Hepatocyte (in vitro differentiated cells): Measurements from ENCODE around the gene ARHGEF40. TPM values are rescaled to one million over a fixed set of nuclear protein-coding genes. Genes with fewer than 3 reads are reported as not detected.

Experiments used
- DNase-seq: peaks from one replicate; pipeline ENCODE4 v3.0.0-alpha.2; 2016; ENCODE audit warnings: low spot score
- H2AFZ ChIP-seq: fragments of 200-600 bp; sonication (generic); 2 replicates; pipeline ENCODE4 v1.6.0; 2016; ENCODE audit warnings: antibody characterized with exemption, mild to moderate bottlenecking
- H3K27ac ChIP-seq: fragments of 200-600 bp; sonication (generic); 2 replicates; pipeline ENCODE4 v1.5.1; 2016; ENCODE audit warnings: mild to moderate bottlenecking
- H3K27me3 ChIP-seq: fragments of 200-600 bp; sonication (generic); 2 replicates; pipeline ENCODE4 v1.6.1; 2016
- H3K36me3 ChIP-seq: fragments of 200-600 bp; sonication (generic); replicated peaks from 2 replicates; pipeline ENCODE4 v1.5.1; 2016; ENCODE audit warnings: low read depth; ENCODE audit not compliant: insufficient read depth
- H3K4me1 ChIP-seq: fragments of 200-600 bp; sonication (generic); 2 replicates; pipeline ENCODE4 v1.5.1; 2016; ENCODE audit warnings: mild to moderate bottlenecking, moderate library complexity; ENCODE audit not compliant: insufficient read depth
- H3K4me2 ChIP-seq: fragments of 200-600 bp; sonication (generic); 2 replicates; pipeline ENCODE4 v1.6.0; 2016
- H3K4me3 ChIP-seq: fragments of 200-600 bp; sonication (generic); 2 replicates; pipeline ENCODE4 v1.5.1; 2016; ENCODE audit warnings: mild to moderate bottlenecking
- H3K79me2 ChIP-seq: fragments of 200-600 bp; sonication (generic); 2 replicates; pipeline ENCODE4 v1.6.0; 2017; ENCODE audit warnings: mild to moderate bottlenecking
- H3K9me2 ChIP-seq: fragments of 200-600 bp; sonication (generic); replicated peaks from 2 replicates; pipeline ENCODE4 v1.6.0; 2017; ENCODE audit warnings: mild to moderate bottlenecking; ENCODE audit not compliant: insufficient read depth
- H3K9me3 ChIP-seq: fragments of 200-600 bp; sonication (generic); 2 replicates; pipeline ENCODE4 v1.5.1; 2016; ENCODE audit warnings: low read depth, mild to moderate bottlenecking
- H4K20me1 ChIP-seq: fragments of 200-600 bp; sonication (generic); 2 replicates; pipeline ENCODE4 v1.6.0; 2016; ENCODE audit warnings: mild to moderate bottlenecking; ENCODE audit not compliant: insufficient read depth, poor library complexity, severe bottlenecking
- CTCF ChIP-seq: fragments of 200-600 bp; sonication (generic); IDR thresholded peaks from 2 replicates; pipeline ENCODE4 v1.5.1; 2016; ENCODE audit warnings: antibody characterized with exemption, mild to moderate bottlenecking; ENCODE audit not compliant: poor library complexity
- EZH2 ChIP-seq: fragments of 200-600 bp; sonication (generic); IDR thresholded peaks from 2 replicates; pipeline ENCODE4 v1.6.1; 2016; ENCODE audit warnings: antibody characterized with exemption, mild to moderate bottlenecking, borderline replicate concordance
- EZH2phosphoT487 ChIP-seq: fragments of 200-600 bp; sonication (generic); IDR thresholded peaks from one replicate; pipeline ENCODE4 v1.6.1; 2018; ENCODE audit warnings: antibody characterized with exemption, mild to moderate bottlenecking, low read depth, moderate library complexity; ENCODE audit not compliant: unreplicated experiment, severe bottlenecking
- WGBS: methylation state at CpG from one replicate; pipeline ENCODE4 v1.1.6; 2016; ENCODE audit warnings: low lambda C conversion rate; ENCODE audit errors: missing lambda C conversion rate; 5-methylcytosine and 5-hydroxymethylcytosine counted together
- polyA plus RNA-seq: library from polyadenylated mRNA; unstranded; fragments of >200 nt; fragmentation: Nextera tagmentation; extraction: Ambion mirVana; gene quantifications from 2 replicates; pipeline ENCODE4 v1.2.1, GENCODE V29; 2016
- total RNA-seq: library from RNA; depleted of rRNA; stranded (reverse); fragments of >200 nt; gene quantifications from 2 replicates; pipeline ENCODE4 v1.2.3, GENCODE V29; 2014

Gene ARHGEF40
- total and polyA plus RNA-seq, 2 experiments from 2014 or later = 38.1 to 53.7 TPM

- H3K79me2 ChIP-seq = peaks cover 14% of the 10 kb centered on the region
- H4K20me1 ChIP-seq = no peaks in the 10 kb centered on the region
- H3K9me3 ChIP-seq = no peaks in the 10 kb centered on the region
- H3K9me2 ChIP-seq = no peaks in the 10 kb centered on the region
- H3K4me1 ChIP-seq = peaks cover 16% of the 10 kb centered on the region
- WGBS = 57% methylated on average over 6 of the region's 7 CpGs
- no peak for DNase-seq
- peak overlapping the region; percentile 82 for H3K27ac ChIP-seq
- H3K4me3 ChIP-seq = no peak overlapping the region
- no peaks in the 10 kb centered on the region for H3K36me3 ChIP-seq
- H3K4me2 ChIP-seq = peak overlapping the region; percentile 94
- TF ChIP-seq EZH2phosphoT487 = no peak
- TF ChIP-seq EZH2 = no peak
- no peak for TF ChIP-seq CTCF
- H3K27me3 ChIP-seq = no peaks in the 10 kb centered on the region
- H2AFZ ChIP-seq = peak overlapping the region; percentile 58
These were observed 43.7 kb upstream of the ARHGEF40 start for GRCh38 chr14:21026274-21026987.

- Histone ChIP-seq H3K9me2 (no peaks in the 10 kb centered on the region), H2AFZ (no peak overlapping the region), H3K4me2 (peak overlapping the region; percentile 94), H3K4me3 (no peak overlapping the region), H3K79me2 (peaks cover 14% of the 10 kb centered on the region), H3K4me1 (peaks cover 16% of the 10 kb centered on the region), H3K9me3 (no peaks in the 10 kb centered on the region), H3K27me3 (no peaks in the 10 kb centered on the region), H3K27ac (peak overlapping the region; percentile 82), H4K20me1 (no peaks in the 10 kb centered on the region), H3K36me3 (no peaks in the 10 kb centered on the region)
- DNase-seq = peak; percentile 38
- no peak for TF ChIP-seq EZH2phosphoT487
- no peak for TF ChIP-seq EZH2
- no peak for TF ChIP-seq CTCF
- 12% methylated on average over 3 of the region's 3 CpGs for WGBS
These were observed 43.2 kb upstream of the ARHGEF40 start for GRCh38 chr14:21026988-21027315.

- Histone ChIP-seq H3K4me2 (no peak within 1 kb of the TSS), H3K4me1 (peaks cover 16% of the 10 kb centered on the region), H3K4me3 (no peak within 1 kb of the TSS), H3K9me2 (no peaks in the 10 kb centered on the region), H3K27me3 (no peaks in the 10 kb centered on the region), H3K27ac (no peak within 1 kb of the TSS), H2AFZ (no peak within 1 kb of the TSS), H3K79me2 (no peaks in the 10 kb centered on the region), H4K20me1 (no peaks in the 10 kb centered on the region), H3K36me3 (no peaks in the 10 kb centered on the region), H3K9me3 (no peaks in the 10 kb centered on the region)
- TF ChIP-seq EZH2phosphoT487 = no peak
- no peak for TF ChIP-seq EZH2
- no peak for TF ChIP-seq CTCF
- 98% methylated on average over 5 of the region's 5 CpGs for WGBS
- no peak for DNase-seq
These were observed 40.2 kb upstream of the ARHGEF40 start, which contains the start of gene TPPP2 for GRCh38 chr14:21029917-21030316. Gene TPPP2, plus strand, starts transcription at chr14:21030217. Its CDS starts 365 bp downstream, at chr14:21030582.
